ENCODE measurements around the gene MRS2.

MRS2 gene

GRCh38 chr6:24445704-24446103, 43.0 kb downstream of the MRS2 start:
- H3K27me3 ChIP-seq (ENCODE audit: control insufficient read depth in 1 of 2, insufficient read depth in 2 of 2, low read length in 2 of 2), result no peaks in the 10 kb centered on the region
- H3K36me3 ChIP-seq (ENCODE audit: control insufficient read depth in 1 of 2, insufficient read depth in 2 of 2, low read length in 2 of 2), result no peaks in the 10 kb centered on the region
- H3K9me3 ChIP-seq (ENCODE audit: control insufficient read depth in 1 of 2, low read length in 2 of 2), result no peaks in the 10 kb centered on the region
- no peak overlapping the region for H3K4me3 ChIP-seq (ENCODE audit: low read depth in 1 of 2, low read length in 2 of 2)
- H3K27ac ChIP-seq (ENCODE audit: low read depth, low read length), result no peak overlapping the region
- H3K4me1 ChIP-seq (ENCODE audit: control insufficient read depth in 1 of 2, insufficient read depth in 2 of 2, low read length in 2 of 2), result no peaks in the 10 kb centered on the region
- no peak overlapping the region for H3K9ac ChIP-seq (ENCODE audit: low read depth in 1 of 2, low read length in 2 of 2)

- no peaks in the 10 kb centered on the region for H3K27me3 ChIP-seq (ENCODE audit: control insufficient read depth in 1 of 2, insufficient read depth in 2 of 2, low read length in 2 of 2)
- H3K4me3 ChIP-seq (ENCODE audit: low read depth in 1 of 2, low read length in 2 of 2), result no peak overlapping the region
- no peak overlapping the region for H3K9ac ChIP-seq (ENCODE audit: low read depth in 1 of 2, low read length in 2 of 2)
- no peaks in the 10 kb centered on the region for H3K36me3 ChIP-seq (ENCODE audit: control insufficient read depth in 1 of 2, insufficient read depth in 2 of 2, low read length in 2 of 2)
- H3K27ac ChIP-seq (ENCODE audit: low read depth, low read length), result no peak overlapping the region
- H3K9me3 ChIP-seq (ENCODE audit: control insufficient read depth in 1 of 2, low read length in 2 of 2), result no peaks in the 10 kb centered on the region
- no peaks in the 10 kb centered on the region for H3K4me1 ChIP-seq (ENCODE audit: control insufficient read depth in 1 of 2, insufficient read depth in 2 of 2, low read length in 2 of 2)
These were observed 43.9 kb downstream of the MRS2 start for GRCh38 chr6:24446670-24447069.

GRCh38 chr6:24448396-24448795, 45.7 kb downstream of the MRS2 start:
- H3K27ac ChIP-seq (ENCODE audit: low read depth, low read length), result no peak overlapping the region
- H3K27me3 ChIP-seq (ENCODE audit: control insufficient read depth in 1 of 2, insufficient read depth in 2 of 2, low read length in 2 of 2), result no peaks in the 10 kb centered on the region
- no peak overlapping the region for H3K9ac ChIP-seq (ENCODE audit: low read depth in 1 of 2, low read length in 2 of 2)
- H3K9me3 ChIP-seq (ENCODE audit: control insufficient read depth in 1 of 2, low read length in 2 of 2), result no peaks in the 10 kb centered on the region
- no peak overlapping the region for H3K4me3 ChIP-seq (ENCODE audit: low read depth in 1 of 2, low read length in 2 of 2)
- no peaks in the 10 kb centered on the region for H3K4me1 ChIP-seq (ENCODE audit: control insufficient read depth in 1 of 2, insufficient read depth in 2 of 2, low read length in 2 of 2)
- H3K36me3 ChIP-seq (ENCODE audit: control insufficient read depth in 1 of 2, insufficient read depth in 2 of 2, low read length in 2 of 2), result no peaks in the 10 kb centered on the region

- Histone ChIP-seq H3K27ac (ENCODE audit: low read depth, low read length) (no peak overlapping the region), H3K9ac (ENCODE audit: low read depth in 1 of 2, low read length in 2 of 2) (no peak overlapping the region), H3K27me3 (ENCODE audit: control insufficient read depth in 1 of 2, insufficient read depth in 2 of 2, low read length in 2 of 2) (no peaks in the 10 kb centered on the region), H3K36me3 (ENCODE audit: control insufficient read depth in 1 of 2, insufficient read depth in 2 of 2, low read length in 2 of 2) (no peaks in the 10 kb centered on the region), H3K4me3 (ENCODE audit: low read depth in 1 of 2, low read length in 2 of 2) (no peak overlapping the region), H3K4me1 (ENCODE audit: control insufficient read depth in 1 of 2, insufficient read depth in 2 of 2, low read length in 2 of 2) (no peaks in the 10 kb centered on the region), H3K9me3 (ENCODE audit: control insufficient read depth in 1 of 2, low read length in 2 of 2) (no peaks in the 10 kb centered on the region)
These were observed 46.2 kb downstream of the MRS2 start for GRCh38 chr6:24448828-24449525.

GRCh38 chr6:24451581-24452388, 49.0 kb downstream of the MRS2 start:
- Histone ChIP-seq H3K9ac (ENCODE audit: low read depth in 1 of 2, low read length in 2 of 2) (no peak overlapping the region), H3K9me3 (ENCODE audit: control insufficient read depth in 1 of 2, low read length in 2 of 2) (no peaks in the 10 kb centered on the region), H3K27ac (ENCODE audit: low read depth, low read length) (no peak overlapping the region), H3K27me3 (ENCODE audit: control insufficient read depth in 1 of 2, insufficient read depth in 2 of 2, low read length in 2 of 2) (no peaks in the 10 kb centered on the region), H3K4me1 (ENCODE audit: control insufficient read depth in 1 of 2, insufficient read depth in 2 of 2, low read length in 2 of 2) (no peaks in the 10 kb centered on the region), H3K36me3 (ENCODE audit: control insufficient read depth in 1 of 2, insufficient read depth in 2 of 2, low read length in 2 of 2) (no peaks in the 10 kb centered on the region), H3K4me3 (ENCODE audit: low read depth in 1 of 2, low read length in 2 of 2) (no peak overlapping the region)

GRCh38 chr6:24453921-24454320, 51.2 kb downstream of the MRS2 start:
- Histone ChIP-seq H3K4me3 (ENCODE audit: low read depth in 1 of 2, low read length in 2 of 2) (no peak overlapping the region), H3K9me3 (ENCODE audit: control insufficient read depth in 1 of 2, low read length in 2 of 2) (no peaks in the 10 kb centered on the region), H3K36me3 (ENCODE audit: control insufficient read depth in 1 of 2, insufficient read depth in 2 of 2, low read length in 2 of 2) (no peaks in the 10 kb centered on the region), H3K9ac (ENCODE audit: low read depth in 1 of 2, low read length in 2 of 2) (no peak overlapping the region), H3K27ac (ENCODE audit: low read depth, low read length) (no peak overlapping the region), H3K27me3 (ENCODE audit: control insufficient read depth in 1 of 2, insufficient read depth in 2 of 2, low read length in 2 of 2) (no peaks in the 10 kb centered on the region), H3K4me1 (ENCODE audit: control insufficient read depth in 1 of 2, insufficient read depth in 2 of 2, low read length in 2 of 2) (no peaks in the 10 kb centered on the region)

- Histone ChIP-seq H3K9me3 (ENCODE audit: control insufficient read depth in 1 of 2, low read length in 2 of 2) (no peaks in the 10 kb centered on the region), H3K9ac (ENCODE audit: low read depth in 1 of 2, low read length in 2 of 2) (no peak overlapping the region), H3K4me3 (ENCODE audit: low read depth in 1 of 2, low read length in 2 of 2) (no peak overlapping the region), H3K4me1 (ENCODE audit: control insufficient read depth in 1 of 2, insufficient read depth in 2 of 2, low read length in 2 of 2) (no peaks in the 10 kb centered on the region), H3K27ac (ENCODE audit: low read depth, low read length) (no peak overlapping the region), H3K27me3 (ENCODE audit: control insufficient read depth in 1 of 2, insufficient read depth in 2 of 2, low read length in 2 of 2) (no peaks in the 10 kb centered on the region), H3K36me3 (ENCODE audit: control insufficient read depth in 1 of 2, insufficient read depth in 2 of 2, low read length in 2 of 2) (no peaks in the 10 kb centered on the region)
These were observed 51.7 kb downstream of the MRS2 start for GRCh38 chr6:24454452-24454851.

GRCh38 chr6:24455061-24455460, 52.3 kb downstream of the MRS2 start:
- Histone ChIP-seq H3K4me3 (ENCODE audit: low read depth in 1 of 2, low read length in 2 of 2) (no peak overlapping the region), H3K36me3 (ENCODE audit: control insufficient read depth in 1 of 2, insufficient read depth in 2 of 2, low read length in 2 of 2) (no peaks in the 10 kb centered on the region), H3K27me3 (ENCODE audit: control insufficient read depth in 1 of 2, insufficient read depth in 2 of 2, low read length in 2 of 2) (no peaks in the 10 kb centered on the region), H3K9ac (ENCODE audit: low read depth in 1 of 2, low read length in 2 of 2) (no peak overlapping the region), H3K4me1 (ENCODE audit: control insufficient read depth in 1 of 2, insufficient read depth in 2 of 2, low read length in 2 of 2) (no peaks in the 10 kb centered on the region), H3K27ac (ENCODE audit: low read depth, low read length) (no peak overlapping the region), H3K9me3 (ENCODE audit: control insufficient read depth in 1 of 2, low read length in 2 of 2) (no peaks in the 10 kb centered on the region)

GRCh38 chr6:24458134-24458533, 55.4 kb downstream of the MRS2 start:
- no peak overlapping the region for H3K4me3 ChIP-seq (ENCODE audit: low read depth in 1 of 2, low read length in 2 of 2)
- no peak overlapping the region for H3K9ac ChIP-seq (ENCODE audit: low read depth in 1 of 2, low read length in 2 of 2)
- no peaks in the 10 kb centered on the region for H3K36me3 ChIP-seq (ENCODE audit: control insufficient read depth in 1 of 2, insufficient read depth in 2 of 2, low read length in 2 of 2)
- H3K9me3 ChIP-seq (ENCODE audit: control insufficient read depth in 1 of 2, low read length in 2 of 2), result no peaks in the 10 kb centered on the region
- no peaks in the 10 kb centered on the region for H3K4me1 ChIP-seq (ENCODE audit: control insufficient read depth in 1 of 2, insufficient read depth in 2 of 2, low read length in 2 of 2)
- no peaks in the 10 kb centered on the region for H3K27me3 ChIP-seq (ENCODE audit: control insufficient read depth in 1 of 2, insufficient read depth in 2 of 2, low read length in 2 of 2)
- no peak overlapping the region for H3K27ac ChIP-seq (ENCODE audit: low read depth, low read length)

- H3K4me3 ChIP-seq (ENCODE audit: low read depth in 1 of 2, low read length in 2 of 2), result no peak overlapping the region
- H3K9ac ChIP-seq (ENCODE audit: low read depth in 1 of 2, low read length in 2 of 2), result no peak overlapping the region
- no peaks in the 10 kb centered on the region for H3K9me3 ChIP-seq (ENCODE audit: control insufficient read depth in 1 of 2, low read length in 2 of 2)
- no peaks in the 10 kb centered on the region for H3K27me3 ChIP-seq (ENCODE audit: control insufficient read depth in 1 of 2, insufficient read depth in 2 of 2, low read length in 2 of 2)
- H3K4me1 ChIP-seq (ENCODE audit: control insufficient read depth in 1 of 2, insufficient read depth in 2 of 2, low read length in 2 of 2), result no peaks in the 10 kb centered on the region
- no peak overlapping the region for H3K27ac ChIP-seq (ENCODE audit: low read depth, low read length)
- no peaks in the 10 kb centered on the region for H3K36me3 ChIP-seq (ENCODE audit: control insufficient read depth in 1 of 2, insufficient read depth in 2 of 2, low read length in 2 of 2)
These were observed 56.2 kb downstream of the MRS2 start for GRCh38 chr6:24458941-24459340.
